LoVo (cell line): ENCODE measurements around the gene ALDH1A3.

ENCODE experiments used
- DNase-seq: peaks from one replicate; pipeline ENCODE4 v3.0.0-alpha.2; 2016; ENCODE audit warnings: low spot score

The ALDH1A3 gene

GRCh38 chr15:100958326-100959065 is 78.9 kb downstream of the ALDH1A3 start:
- no peak for DNase-seq

DNA sequence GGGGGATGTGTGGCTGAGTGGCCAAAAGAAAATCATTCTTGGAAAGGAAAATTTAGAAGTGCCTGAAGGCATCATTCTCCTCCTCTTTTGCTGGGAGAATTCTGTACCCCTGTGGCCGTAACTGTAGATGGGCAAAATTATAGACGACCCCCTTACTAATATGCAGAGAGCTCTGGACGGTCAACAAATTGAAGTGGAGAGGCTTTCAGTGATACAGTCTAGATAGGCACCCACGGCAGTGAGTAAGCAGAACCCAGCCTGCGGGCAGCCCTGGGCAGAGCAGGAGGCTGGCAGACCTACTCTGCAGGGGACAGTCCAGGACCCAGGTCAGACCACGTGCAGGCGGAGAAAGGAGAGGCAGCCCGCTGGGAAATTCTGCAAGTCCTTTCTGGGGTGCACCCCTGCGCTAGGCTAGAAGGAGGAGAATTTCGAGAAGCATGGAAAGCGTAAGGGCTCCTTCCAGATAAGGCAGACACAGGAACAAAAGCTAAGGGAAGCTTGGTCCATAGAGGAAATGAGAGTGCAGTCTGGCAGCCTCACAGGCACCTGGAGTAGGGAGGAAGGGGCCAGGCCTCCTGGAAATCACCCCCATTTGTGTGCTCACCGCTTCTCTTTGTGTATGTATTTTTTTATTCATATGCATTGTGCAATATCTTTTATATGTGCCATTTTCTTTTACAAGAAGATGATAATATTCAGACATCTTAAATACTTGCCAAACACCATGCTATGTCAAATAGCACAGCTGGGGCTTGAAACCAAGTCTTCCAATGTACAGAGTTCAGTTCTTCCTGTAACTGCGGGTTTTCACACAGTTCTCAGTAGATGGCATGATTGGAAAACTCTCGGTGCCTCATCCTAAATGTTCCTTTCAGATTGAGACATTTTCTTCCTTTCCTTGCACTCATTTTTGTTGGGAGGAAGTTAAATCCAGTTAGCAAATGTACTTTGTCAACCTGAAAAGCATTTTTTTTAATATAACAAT is 79.7 kb downstream of the ALDH1A3 start:
- DNase-seq = no peak
